Fibroblast of mammary gland (primary cell): ENCODE results near the gene BICDL2.

Source experiments
- DNase-seq: peaks from one replicate; pipeline ENCODE4 v3.0.0-alpha.2; 2010; ENCODE audit warnings: low read depth
- H3K4me3 ChIP-seq: 2 replicates; pipeline ENCODE4 v1.5.1; 2011; ENCODE audit warnings: low read depth, mild to moderate bottlenecking, low read length, moderate library complexity; ENCODE audit not compliant: control insufficient read depth
- TF ChIP-seq, protein P1 (sequence below): conservative IDR thresholded peaks from 2 replicates; pipeline ENCODE4 v1.5.1; 2011; ENCODE audit warnings: low read depth, low read length, inconsistent platforms; ENCODE audit not compliant: control insufficient read depth, insufficient read depth

The BICDL2 gene

DNA sequence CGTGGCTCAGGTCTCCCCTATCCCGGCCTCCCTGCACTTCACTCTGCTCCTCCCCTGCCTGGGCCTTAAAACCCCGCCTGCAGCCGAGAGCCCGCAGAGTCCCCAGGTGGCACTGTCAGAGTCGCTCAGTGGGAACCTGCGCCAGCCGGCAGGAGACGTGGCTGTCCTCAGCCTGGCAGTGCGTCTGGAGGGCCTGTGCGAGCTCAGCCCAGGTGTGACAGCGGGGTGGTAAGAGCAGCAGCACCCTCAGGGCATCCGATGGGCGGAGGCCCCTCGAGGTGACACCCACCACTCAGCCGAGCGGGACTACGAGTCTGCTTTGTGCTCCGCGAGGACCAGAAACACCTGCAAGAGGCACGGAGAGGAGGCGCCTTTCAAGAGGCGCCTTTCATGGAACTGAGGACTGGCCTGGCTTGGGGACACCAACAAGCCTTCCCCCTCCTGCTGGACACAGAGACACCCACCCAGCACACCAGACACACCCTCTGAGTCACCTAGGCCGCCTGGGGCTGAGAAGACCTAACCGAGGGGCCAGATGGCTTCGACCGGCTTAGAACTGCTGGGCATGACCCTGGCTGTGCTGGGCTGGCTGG is 23.8 kb downstream of the BICDL2 start, which contains the start of gene CLDN9:
Gene CLDN9 (plus strand): TSS at position 96 of the 593 bp plus-strand sequence. CDS start 440 bp downstream, at position 536.
- TF ChIP-seq, protein P1, sequence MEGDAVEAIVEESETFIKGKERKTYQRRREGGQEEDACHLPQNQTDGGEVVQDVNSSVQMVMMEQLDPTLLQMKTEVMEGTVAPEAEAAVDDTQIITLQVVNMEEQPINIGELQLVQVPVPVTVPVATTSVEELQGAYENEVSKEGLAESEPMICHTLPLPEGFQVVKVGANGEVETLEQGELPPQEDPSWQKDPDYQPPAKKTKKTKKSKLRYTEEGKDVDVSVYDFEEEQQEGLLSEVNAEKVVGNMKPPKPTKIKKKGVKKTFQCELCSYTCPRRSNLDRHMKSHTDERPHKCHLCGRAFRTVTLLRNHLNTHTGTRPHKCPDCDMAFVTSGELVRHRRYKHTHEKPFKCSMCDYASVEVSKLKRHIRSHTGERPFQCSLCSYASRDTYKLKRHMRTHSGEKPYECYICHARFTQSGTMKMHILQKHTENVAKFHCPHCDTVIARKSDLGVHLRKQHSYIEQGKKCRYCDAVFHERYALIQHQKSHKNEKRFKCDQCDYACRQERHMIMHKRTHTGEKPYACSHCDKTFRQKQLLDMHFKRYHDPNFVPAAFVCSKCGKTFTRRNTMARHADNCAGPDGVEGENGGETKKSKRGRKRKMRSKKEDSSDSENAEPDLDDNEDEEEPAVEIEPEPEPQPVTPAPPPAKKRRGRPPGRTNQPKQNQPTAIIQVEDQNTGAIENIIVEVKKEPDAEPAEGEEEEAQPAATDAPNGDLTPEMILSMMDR = no peak
- DNase-seq = no peak
- no peak within 1 kb of the TSS for H3K4me3 ChIP-seq

DNA sequence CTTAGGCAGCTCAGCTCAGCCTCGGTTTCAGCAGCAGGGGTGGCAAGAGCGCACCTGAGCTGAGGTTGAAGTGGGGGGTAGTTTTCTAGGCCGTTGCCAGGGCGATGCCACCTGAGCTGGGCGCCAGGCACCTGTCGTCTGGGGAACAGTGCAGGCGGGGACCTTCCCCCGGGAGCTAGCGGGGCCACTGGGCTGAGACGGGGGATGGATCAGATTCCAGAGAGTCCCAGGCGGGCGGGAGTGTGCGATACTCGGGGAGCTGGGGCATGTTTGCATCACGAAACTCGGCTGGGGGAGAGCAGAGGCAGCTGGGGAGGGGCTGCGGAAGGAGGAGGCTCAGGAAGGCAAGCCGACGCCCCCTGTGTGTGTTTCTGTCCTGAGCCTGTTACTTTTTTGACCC is 24.5 kb downstream of the BICDL2 start:
- no peak for DNase-seq
- TF ChIP-seq, protein P1 = no peak
- no peak overlapping the region for H3K4me3 ChIP-seq

DNA sequence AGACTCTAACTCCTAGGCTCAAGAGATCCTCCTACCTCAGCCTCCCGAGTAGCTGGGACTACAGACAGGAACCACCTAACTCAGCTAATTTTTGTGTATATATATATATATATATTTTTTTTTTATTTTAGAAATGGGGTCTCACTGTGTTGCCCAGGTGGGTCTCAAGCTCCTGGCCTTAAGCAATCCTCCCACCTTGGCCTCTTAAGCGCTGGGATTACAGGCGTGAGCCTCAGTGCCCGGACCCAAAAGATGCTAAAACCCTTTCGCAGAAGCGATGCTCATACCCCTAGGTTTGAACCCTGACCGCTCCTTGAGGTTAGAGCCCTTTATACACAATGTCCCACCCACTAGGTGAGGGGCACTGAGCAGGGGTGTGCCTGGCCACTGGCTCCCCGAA is 26.2 kb downstream of the BICDL2 start:
- TF ChIP-seq, protein P1 = no peak
- DNase-seq = no peak
- no peak overlapping the region for H3K4me3 ChIP-seq

DNA sequence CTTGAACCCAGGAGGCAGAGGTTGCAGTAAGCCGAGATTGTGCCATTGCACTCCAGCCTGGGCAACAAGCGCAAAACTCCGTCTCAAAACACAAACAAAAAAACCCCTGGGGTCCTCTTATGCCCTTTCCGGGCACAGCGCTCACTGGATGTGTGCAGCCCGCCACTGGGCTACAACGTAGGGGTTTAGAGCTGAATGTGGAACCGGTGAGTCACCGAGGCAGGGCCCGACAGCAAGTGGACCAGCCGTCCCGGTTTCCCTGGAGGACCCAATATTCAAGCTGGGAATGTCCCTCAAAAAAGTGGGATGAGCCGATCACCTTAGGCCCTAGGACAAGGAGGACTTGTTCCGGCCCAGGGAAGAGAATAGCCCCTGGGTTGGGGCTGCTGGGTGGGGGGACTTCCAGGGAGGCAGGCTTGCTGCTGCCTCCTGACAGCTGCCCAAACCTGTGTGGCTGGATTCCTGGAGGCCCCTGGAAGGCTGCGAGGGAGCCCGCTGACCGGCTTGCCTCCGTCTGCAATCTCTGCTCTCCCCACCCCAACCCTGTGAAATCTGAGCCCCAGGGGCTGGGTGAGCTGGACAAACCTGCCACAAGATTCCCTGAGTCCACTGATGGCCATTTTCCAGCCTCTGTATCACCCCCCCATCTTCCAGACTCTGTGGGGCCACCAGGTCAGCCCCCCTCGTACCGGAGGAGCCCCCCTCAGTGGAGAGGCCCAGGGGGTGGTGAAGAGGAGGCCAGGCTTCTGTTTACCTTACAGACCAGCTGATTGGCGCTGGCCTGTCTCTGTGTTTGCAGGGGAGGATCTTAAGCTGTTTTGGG is 27.0 kb downstream of the BICDL2 start:
- TF ChIP-seq, protein P1 = no peak
- no peak for DNase-seq
- no peak overlapping the region for H3K4me3 ChIP-seq

DNA sequence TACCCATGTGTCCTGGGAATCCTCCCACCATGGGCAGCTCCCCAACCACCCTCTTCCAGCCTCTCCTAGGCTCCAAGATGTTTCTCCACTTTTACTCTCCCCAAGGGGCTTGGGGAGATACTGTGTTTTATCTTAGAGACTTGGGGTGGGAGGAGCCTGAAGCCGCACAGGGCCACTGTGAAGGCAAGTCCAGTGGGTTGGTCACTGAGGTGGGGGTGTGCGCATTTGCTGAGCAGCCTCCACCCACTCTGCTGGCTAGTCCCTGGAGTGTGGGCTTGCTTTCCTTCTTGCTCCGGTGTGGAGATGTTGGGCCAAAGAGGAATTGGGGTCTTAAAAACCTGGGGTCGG is 28.1 kb downstream of the BICDL2 start:
- H3K4me3 ChIP-seq = no peak overlapping the region
- no peak for DNase-seq
- TF ChIP-seq, protein P1 = no peak

DNA sequence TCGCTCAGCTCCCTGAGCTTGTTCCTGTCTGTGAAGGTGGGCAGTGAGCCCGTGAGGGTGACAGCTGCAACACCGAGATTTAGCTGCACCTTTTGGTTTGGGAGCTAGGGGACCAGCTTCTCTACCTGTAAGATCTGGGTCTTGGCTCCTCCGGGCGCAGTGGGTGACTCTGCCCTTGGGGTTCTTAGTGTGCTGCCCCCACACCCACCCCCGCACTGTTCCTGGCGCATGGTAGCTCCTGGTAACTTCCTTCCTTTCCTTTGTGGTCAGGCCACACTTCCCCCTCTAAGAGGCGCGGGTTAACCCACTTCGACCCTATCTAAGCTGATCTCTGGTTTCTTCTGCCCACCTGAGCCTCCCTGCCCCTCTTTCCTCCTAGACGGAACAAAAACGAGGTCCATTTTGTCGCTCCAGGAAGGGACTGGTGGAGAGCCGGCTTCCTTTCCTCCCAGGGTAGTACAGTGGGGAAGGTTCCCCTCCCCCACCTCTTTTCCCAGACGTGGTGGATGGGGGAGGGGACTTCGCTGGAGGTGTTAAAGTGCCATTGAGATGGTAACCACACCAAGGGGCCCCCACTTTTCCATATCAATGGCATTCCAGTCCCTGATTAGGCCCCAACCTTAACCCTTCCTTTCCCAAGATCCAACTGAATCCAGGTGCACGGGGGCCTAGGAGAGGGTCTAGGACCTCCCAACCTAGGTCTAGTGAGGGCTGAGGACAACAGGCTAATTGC is 28.6 kb downstream of the BICDL2 start:
- no peak overlapping the region for H3K4me3 ChIP-seq
- TF ChIP-seq, protein P1 = no peak
- no peak for DNase-seq
